H1 (cell line): ENCODE results near the gene ALPL. TPM values are rescaled to one million over a fixed set of nuclear protein-coding genes. Genes with fewer than 3 reads are reported as not detected.

ENCODE experiments used
- CTCF ChIA-PET: fragments of 300-600 bp; sonication (Branson Sonifier 250); formaldehyde crosslinking; loops from one replicate; lab custom pipeline; 2021; ENCODE audit not compliant: partially characterized antibody; lab: Charles Lee
- POLR2A ChIA-PET: fragments of 300-600 bp; sonication (Branson Sonifier 250); formaldehyde crosslinking; loops from one replicate; lab custom pipeline; 2021; ENCODE audit warnings: inconsistent platforms; ENCODE audit not compliant: partially characterized antibody; lab: Charles Lee
- DNase-seq, 2 experiments: peaks; one replicate each; pipeline versions ENCODE4 v3.0.0 to v3.0.0-alpha.2; 2010 to 2022; ENCODE audit warnings: low spot score in 2 of 2, low read depth in 1 of 2, mixed read lengths in 1 of 2
- FAIRE-seq: peaks from 2 replicates; lab custom pipeline; 2011; peaks lifted over from hg19 to GRCh38; lab: Jason Lieb, UNC
- H2AFZ ChIP-seq: 2 replicates; pipeline ENCODE4 v1.8.1; 2012; ENCODE audit warnings: low read length, inconsistent platforms
- H2AK5ac ChIP-seq: 2 replicates; pipeline ENCODE4 v1.6.1; 2013; ENCODE audit warnings: low read depth, low read length
- H2BK120ac ChIP-seq: replicated peaks from 2 replicates; pipeline ENCODE3; 2013; ENCODE audit warnings: low read depth, low read length, inconsistent platforms
- H2BK12ac ChIP-seq: 2 replicates; pipeline ENCODE4 v1.6.1; 2013; ENCODE audit warnings: low read depth, low read length
- H2BK15ac ChIP-seq: 2 replicates; pipeline ENCODE4 v1.6.1; 2013; ENCODE audit warnings: low read length
- H2BK20ac ChIP-seq: 2 replicates; pipeline ENCODE4 v1.6.1; 2013; ENCODE audit warnings: low read length
- H2BK5ac ChIP-seq: 2 replicates; pipeline ENCODE4 v1.6.1; 2013; ENCODE audit warnings: low read depth, low read length
- H3K14ac ChIP-seq: 2 replicates; pipeline ENCODE4 v1.6.1; 2013; ENCODE audit warnings: inconsistent platforms; ENCODE audit not compliant: insufficient read length
- H3K18ac ChIP-seq: 2 replicates; pipeline ENCODE4 v1.6.1; 2013; ENCODE audit warnings: low read length; ENCODE audit errors: extremely low read depth
- H3K23ac ChIP-seq: 2 replicates; pipeline ENCODE4 v1.6.1; 2013; ENCODE audit warnings: inconsistent platforms; ENCODE audit not compliant: insufficient read length
- H3K23me2 ChIP-seq: 2 replicates; pipeline ENCODE4 v1.6.1; 2013; ENCODE audit warnings: low read depth, low read length
- H3K27ac ChIP-seq: 2 replicates; pipeline ENCODE4 v1.6.1; 2011; ENCODE audit warnings: low read depth, low read length, inconsistent platforms
- H3K27me3 ChIP-seq, 4 experiments: replicated peaks in 1 of 4; 1 replicate in 1 of 4; 2 replicates in 3 of 4; pipeline versions ENCODE4 v1.6.1 to v1.8.1; 2011 to 2013; ENCODE audit warnings: low read length in 3 of 4, mild to moderate bottlenecking in 3 of 4, inconsistent platforms in 2 of 4, mixed read lengths in 2 of 4, moderate library complexity in 1 of 4; ENCODE audit not compliant: control insufficient read depth in 3 of 4, insufficient read depth in 3 of 4; ENCODE audit errors: extremely low read depth in 1 of 4
- H3K36me3 ChIP-seq, 4 experiments: 2 replicates each; pipeline versions ENCODE4 v1.6.1 to v1.8.1; 2011 to 2013; ENCODE audit warnings: mild to moderate bottlenecking in 4 of 4, low read length in 3 of 4, moderate library complexity in 2 of 4, control low read depth in 1 of 4, inconsistent platforms in 1 of 4; ENCODE audit not compliant: insufficient read depth in 4 of 4, control insufficient read depth in 2 of 4
- H3K4ac ChIP-seq: replicated peaks from 2 replicates; pipeline ENCODE3; 2013; ENCODE audit warnings: low read length, low read depth, mixed read lengths, inconsistent platforms; ENCODE audit not compliant: insufficient read length
- H3K4me1 ChIP-seq, 4 experiments: replicated peaks in 1 of 4; 1 replicate in 1 of 4; 2 replicates in 3 of 4; pipeline versions ENCODE4 v1.6.1 to v1.8.1; 2011 to 2013; ENCODE audit warnings: low read length in 3 of 4, inconsistent platforms in 2 of 4, mixed read lengths in 1 of 4; ENCODE audit not compliant: insufficient read depth in 4 of 4, control insufficient read depth in 3 of 4
- H3K4me2 ChIP-seq, 2 experiments: 2 replicates each; pipeline versions ENCODE4 v1.6.1 to v1.8.1; 2011 to 2013; ENCODE audit warnings: low read depth in 2 of 2, low read length in 2 of 2, control low read depth in 1 of 2, inconsistent platforms in 1 of 2, mild to moderate bottlenecking in 1 of 2; ENCODE audit not compliant: insufficient read depth in 1 of 2
- H3K4me3 ChIP-seq, 4 experiments: fragments of 200-600, 300-600 bp in 1 of 4; sonication (generic), shearing (Covaris generic), sonication (Bioruptor Twin) in 1 of 4; 2 replicates each; pipeline versions ENCODE4 v1.5.1 to v1.8.1; 2011 to 2016; ENCODE audit warnings: low read length in 4 of 4, low read depth in 3 of 4, control low read depth in 2 of 4, inconsistent platforms in 2 of 4, mild to moderate bottlenecking in 2 of 4, mixed read lengths in 1 of 4, moderate library complexity in 1 of 4; ENCODE audit not compliant: insufficient read depth in 2 of 4; ENCODE audit errors: extremely low read depth in 1 of 4
- H3K56ac ChIP-seq: replicated peaks from 2 replicates; pipeline ENCODE3; 2013; ENCODE audit warnings: low read depth, mild to moderate bottlenecking, mixed read lengths, low read length, inconsistent platforms; ENCODE audit not compliant: insufficient read length
- H3K79me1 ChIP-seq: 2 replicates; pipeline ENCODE4 v1.6.1; 2013; ENCODE audit warnings: low read depth, low read length, control low read depth
- H3K79me2 ChIP-seq, 2 experiments: 2 replicates each; pipeline versions ENCODE4 v1.6.1 to v1.8.1; 2012 to 2013; ENCODE audit warnings: low read length in 2 of 2, mild to moderate bottlenecking in 2 of 2, inconsistent platforms in 1 of 2; ENCODE audit not compliant: insufficient read depth in 2 of 2, control insufficient read depth in 1 of 2
- H3K9ac ChIP-seq, 4 experiments: replicated peaks in 1 of 4; 1 replicate in 1 of 4; 2 replicates in 3 of 4; pipeline versions ENCODE4 v1.6.1 to v1.8.1; 2011 to 2013; ENCODE audit warnings: low read depth in 3 of 4, low read length in 3 of 4, control low read depth in 2 of 4, mild to moderate bottlenecking in 2 of 4, moderate library complexity in 2 of 4, inconsistent platforms in 1 of 4; ENCODE audit errors: extremely low read depth in 1 of 4
- H3K9me3 ChIP-seq, 2 experiments: 2 replicates each; pipeline versions ENCODE4 v1.6.1 to v1.8.1; 2012 to 2013; ENCODE audit warnings: mild to moderate bottlenecking in 2 of 2, moderate library complexity in 2 of 2, control low read depth in 1 of 2, inconsistent platforms in 1 of 2, low read depth in 1 of 2, low read length in 1 of 2, mixed read lengths in 1 of 2; ENCODE audit not compliant: insufficient read depth in 2 of 2
- H4K20me1 ChIP-seq, 2 experiments: replicated peaks in 1 of 2; 2 replicates each; pipeline versions ENCODE3 to v1.8.1; 2011 to 2013; ENCODE audit warnings: inconsistent platforms in 2 of 2, low read length in 2 of 2, mild to moderate bottlenecking in 1 of 2; ENCODE audit not compliant: insufficient read depth in 2 of 2, control insufficient read depth in 1 of 2
- H4K5ac ChIP-seq: 2 replicates; pipeline ENCODE4 v1.6.1; 2013; ENCODE audit warnings: low read length, low read depth, mixed read lengths, inconsistent platforms; ENCODE audit not compliant: insufficient read length
- H4K8ac ChIP-seq: 2 replicates; pipeline ENCODE4 v1.8.0; 2013; ENCODE audit warnings: mild to moderate bottlenecking, moderate library complexity, low read length, inconsistent platforms; ENCODE audit not compliant: insufficient read depth; ENCODE audit errors: extremely low read depth
- H4K91ac ChIP-seq: replicated peaks from 2 replicates; pipeline ENCODE3; 2013; ENCODE audit warnings: low read length, mixed read lengths, inconsistent platforms; ENCODE audit not compliant: insufficient read length
- ASH2L ChIP-seq: fragments of 200-600, 300-600 bp; sonication (generic); IDR thresholded peaks from one replicate; pipeline ENCODE4 v1.7.1; 2017; ENCODE audit warnings: low read length
- BRCA1 ChIP-seq: IDR thresholded peaks from 2 replicates; pipeline ENCODE4 v1.6.1; 2012; ENCODE audit warnings: low read depth, low read length, improper control_type of control experiment
- CHD2 ChIP-seq: IDR thresholded peaks from 2 replicates; pipeline ENCODE4 v1.6.1; 2012; ENCODE audit warnings: low read length, improper control_type of control experiment
- CREB1 ChIP-seq: IDR thresholded peaks from 2 replicates; pipeline ENCODE4 v1.6.1; 2012; ENCODE audit warnings: inconsistent platforms
- EP300 ChIP-seq, 2 experiments: IDR thresholded peaks; 1 replicate in 1 of 2; 2 replicates in 1 of 2; pipeline ENCODE4 v1.6.1; 2011 to 2012; ENCODE audit warnings: low read depth in 2 of 2, low read length in 2 of 2, mild to moderate bottlenecking in 2 of 2, borderline replicate concordance in 1 of 2, inconsistent platforms in 1 of 2, moderate library complexity in 1 of 2
- KDM1A ChIP-seq: fragments of 200-600, 300-600 bp; sonication (generic); IDR thresholded peaks from 2 replicates; pipeline ENCODE4 v1.7.1; 2016; ENCODE audit warnings: mild to moderate bottlenecking, low read length, borderline replicate concordance
- MAFK ChIP-seq: IDR thresholded peaks from 2 replicates; pipeline ENCODE4 v1.6.1; 2012; ENCODE audit warnings: low read depth, mild to moderate bottlenecking, improper control_type of control experiment, low read length
- NRF1 ChIP-seq: IDR thresholded peaks from 2 replicates; pipeline ENCODE4 v1.6.1; 2011; ENCODE audit warnings: mild to moderate bottlenecking, low read depth, low read length, improper control_type of control experiment
- RBBP5 ChIP-seq: IDR thresholded peaks from 2 replicates; pipeline ENCODE4 v1.7.1; 2012; ENCODE audit warnings: low read depth, mild to moderate bottlenecking, inconsistent platforms, low read length, moderate library complexity, borderline replicate concordance
- SIX5 ChIP-seq: IDR thresholded peaks from 2 replicates; pipeline ENCODE4 v1.6.1; 2011; ENCODE audit warnings: mild to moderate bottlenecking, low read depth, low read length
- SP2 ChIP-seq: IDR thresholded peaks from 2 replicates; pipeline ENCODE4 v1.6.1; 2012; ENCODE audit warnings: mild to moderate bottlenecking, low read length, inconsistent platforms
- SP4 ChIP-seq: IDR thresholded peaks from 2 replicates; pipeline ENCODE4 v1.6.1; 2012; ENCODE audit warnings: low read length, inconsistent platforms
- TCF12 ChIP-seq: IDR thresholded peaks from 2 replicates; pipeline ENCODE4 v1.6.1; 2011; ENCODE audit warnings: low read depth, mild to moderate bottlenecking, low read length
- YY1 ChIP-seq: IDR thresholded peaks from 2 replicates; pipeline ENCODE4 v1.6.1; 2011; ENCODE audit warnings: low read depth, mild to moderate bottlenecking, low read length
- WGBS, 2 experiments: shearing (Covaris generic) in 1 of 2; methylation state at CpG; one replicate each; pipeline versions ENCODE4 v1.1.6 to v1.1.7; 2013 to 2015; ENCODE audit warnings: low lambda C conversion rate in 2 of 2, mixed read lengths in 2 of 2, inconsistent platforms in 1 of 2, low coverage in 1 of 2, missing lambda C conversion rate in 1 of 2; ENCODE audit not compliant: insufficient replicate concordance in 2 of 2, insufficient coverage in 1 of 2, insufficient read length in 1 of 2; ENCODE audit errors: extremely low coverage in 1 of 2, missing lambda C conversion rate in 1 of 2; 5-methylcytosine and 5-hydroxymethylcytosine counted together
- polyA plus RNA-seq, 7 experiments: library from polyadenylated mRNA; depleted of rRNA in 3 of 7; stranded (reverse) in 5 of 7; unstranded in 2 of 7; fragments of >200 nt in 5 of 7; fragments of 200-250 nt in 2 of 7; gene quantifications; 1 replicate in 5 of 7; 2 replicates in 1 of 7; 4 replicates in 1 of 7; pipeline versions ENCODE4 v1.2.1 to v1.2.3, GENCODE V29; 2011 to 2013; ENCODE audit warnings: missing spikeins in 2 of 7, mixed read lengths in 2 of 7
- total RNA-seq: library from RNA; stranded (reverse); fragmentation: NEBNext Ultra II Directional; extraction: Animal tissue kit (Norgen Biotek cat#: 25700); gene quantifications from 2 replicates; pipeline ENCODE4 v1.2.1, GENCODE V29; 2021

Gene ALPL
- total and polyA plus RNA-seq, 2 of the 8 experiments (the other 6 are each of a cell fraction or from before 2014, with no cell fraction given), result 175 to 362 TPM

GRCh38 chr1:21614419-21615115 is 105.3 kb downstream of the ALPL start:
- Histone ChIP-seq H4K20me1 (peaks cover 0 to 2% of the 10 kb centered on the region in 2 experiments), H4K5ac (no peak overlapping the region), H2AFZ (no peak overlapping the region), H3K4me2 (no peak overlapping the region), H3K79me2 (no peaks in the 10 kb centered on the region), H4K91ac (no peak overlapping the region), H3K14ac (no peak overlapping the region), H3K9me3 (no peaks in the 10 kb centered on the region), H3K27me3 (peaks cover 0 to 4% (median under 1%) of the 10 kb centered on the region in 4 experiments; a peak in 2 of 7 replicates), H2BK12ac (no peak overlapping the region), H3K36me3 (peaks cover 0 to 3% (median 0%) of the 10 kb centered on the region in 4 experiments; a peak in 2 of 8 replicates), H4K8ac (no peak overlapping the region), H3K18ac (no peak overlapping the region), H3K4ac (no peak overlapping the region), H3K79me1 (no peaks in the 10 kb centered on the region), H2BK20ac (no peak overlapping the region), H2AK5ac (no peak overlapping the region), H2BK15ac (no peak overlapping the region), H3K4me1 (peaks cover 0 to 13% (median 10%) of the 10 kb centered on the region in 4 experiments; a peak in 6 of 7 replicates), H2BK5ac (no peak overlapping the region), H3K23me2 (no peaks in the 10 kb centered on the region), H3K23ac (no peak overlapping the region), H3K27ac (no peak overlapping the region), H3K56ac (no peak overlapping the region), H3K4me3 (no peak overlapping the region), H2BK120ac (no peak overlapping the region), H3K9ac (no peak overlapping the region)
- CTCF ChIA-PET, result interaction anchor here (1.1 to 3.2 kb wide), 3 partner anchors 14 to 22 kb away, joined by 4 to 7 read pairs (median 4); no protein-coding TSS in a partner anchor
- FAIRE-seq (no peak), DNase-seq (no peak)
- POLR2A ChIA-PET, result interaction anchor here (1.4 kb wide), 1 partner anchor 321 kb away, joined by 4 read pairs; no protein-coding TSS in a partner anchor
- 86% methylated on average over 11 of the region's 11 CpGs; no CpG with 5 or more reads in 1 of the 2 experiments for WGBS, 2 experiments
- TF ChIP-seq YY1 (no peak), BRCA1 (no peak), KDM1A (no peak), SIX5 (no peak), EP300 (IDR thresholded peaks at IDR 0.05; ENCODE audit: borderline replicate concordance in 1 of 2, low read depth in 2 of 2, low read length in 2 of 2) (no peak), SP2 (no peak), MAFK (no peak), SP4 (no peak), CHD2 (no peak), CREB1 (no peak), ASH2L (no peak), TCF12 (no peak), RBBP5 (no peak), NRF1 (no peak)
